CD14-positive monocyte (primary cell): Measurements from ENCODE around the gene KRTAP4-7. TPM values are rescaled to one million over a fixed set of nuclear protein-coding genes. Genes with fewer than 3 reads are reported as not detected.

Experiments
- DNase-seq, 3 donors: peaks; one replicate each; pipeline ENCODE4 v3.0.0-alpha.2; 2011 to 2022
- H2AFZ ChIP-seq: 2 replicates; pipeline ENCODE4 v1.6.0; 2012; ENCODE audit warnings: mild to moderate bottlenecking, low read depth, low read length, inconsistent platforms; ENCODE audit not compliant: insufficient read depth, poor library complexity, severe bottlenecking
- H3K27ac ChIP-seq, 2 donors: 1 replicate in 1 of 2; 2 replicates in 1 of 2; pipeline ENCODE4 v1.5.1; 2012 to 2013; ENCODE audit warnings: low read length in 2 of 2, control low read depth in 1 of 2, inconsistent platforms in 1 of 2, low read depth in 1 of 2, mild to moderate bottlenecking in 1 of 2
- H3K27me3 ChIP-seq, 2 donors: one replicate each; pipeline versions ENCODE4 v1.6.0 to v1.6.1; 2011 to 2013; ENCODE audit warnings: low read length in 2 of 2; ENCODE audit not compliant: control insufficient read depth in 2 of 2, insufficient read depth in 2 of 2
- H3K36me3 ChIP-seq, 2 donors: replicated peaks in 1 of 2; 1 replicate in 1 of 2; 2 replicates in 1 of 2; pipeline versions ENCODE4 v1.5.1 to v1.6.1; 2012 to 2013; ENCODE audit warnings: low read length in 2 of 2, control low read depth in 1 of 2, inconsistent platforms in 1 of 2, mild to moderate bottlenecking in 1 of 2; ENCODE audit not compliant: insufficient read depth in 2 of 2, control insufficient read depth in 1 of 2
- H3K4me1 ChIP-seq, 2 donors: 1 replicate in 1 of 2; 2 replicates in 1 of 2; pipeline versions ENCODE4 v1.5.1 to v1.6.1; 2012 to 2013; ENCODE audit warnings: low read length in 2 of 2, control low read depth in 1 of 2, inconsistent platforms in 1 of 2, mild to moderate bottlenecking in 1 of 2, moderate library complexity in 1 of 2; ENCODE audit not compliant: insufficient read depth in 2 of 2, control insufficient read depth in 1 of 2
- H3K4me2 ChIP-seq: replicated peaks from 2 replicates; pipeline ENCODE3; 2012; ENCODE audit warnings: low read length, moderate library complexity, mild to moderate bottlenecking; ENCODE audit not compliant: poor library complexity, severe bottlenecking; ENCODE audit errors: extremely low read depth
- H3K4me3 ChIP-seq, 3 experiments: fragments of 200-600 bp in 1 of 3; sonication (generic) in 1 of 3; replicated peaks in 1 of 3; 1 replicate in 2 of 3; 2 replicates in 1 of 3; pipeline ENCODE4 v1.5.1; 2011 to 2013; ENCODE audit warnings: low read length in 3 of 3, mild to moderate bottlenecking in 3 of 3, control low read depth in 2 of 3, low read depth in 2 of 3, inconsistent platforms in 1 of 3, moderate library complexity in 1 of 3
- H3K79me2 ChIP-seq: 2 replicates; pipeline ENCODE4 v1.6.0; 2012; ENCODE audit warnings: mild to moderate bottlenecking, control low read depth, inconsistent platforms, low read length, moderate library complexity; ENCODE audit not compliant: insufficient read depth
- H3K9ac ChIP-seq: 2 replicates; pipeline ENCODE4 v1.6.0; 2017; ENCODE audit warnings: low read length, mild to moderate bottlenecking; ENCODE audit not compliant: insufficient read depth, poor library complexity, severe bottlenecking
- H3K9me3 ChIP-seq, 2 donors: replicated peaks in 1 of 2; 1 replicate in 1 of 2; 2 replicates in 1 of 2; pipeline versions ENCODE4 v1.5.1 to v1.6.1; 2012 to 2013; ENCODE audit warnings: low read length in 2 of 2, control low read depth in 1 of 2; ENCODE audit not compliant: control insufficient read depth in 1 of 2, insufficient read depth in 1 of 2
- H4K20me1 ChIP-seq: 2 replicates; pipeline ENCODE4 v1.6.0; 2012; ENCODE audit warnings: mild to moderate bottlenecking, low read length, control low read depth, moderate library complexity; ENCODE audit not compliant: insufficient read depth
- H3K27ac Mint-ChIP-seq, 7 donors: one replicate each; pipeline ENCODE4 v1.8.0; 2020; ENCODE audit warnings: mild to moderate bottlenecking in 7 of 7, mixed read lengths in 7 of 7, moderate library complexity in 6 of 7, inconsistent platforms in 2 of 7
- H3K27me3 Mint-ChIP-seq, 3 donors: one replicate each; pipeline ENCODE4 v1.8.0; 2021 to 2022; ENCODE audit warnings: low read depth in 3 of 3, mild to moderate bottlenecking in 3 of 3, mixed read lengths in 3 of 3, moderate library complexity in 3 of 3, inconsistent platforms in 1 of 3
- H3K36me3 Mint-ChIP-seq, 2 donors: one replicate each; pipeline ENCODE4 v1.8.0; 2020; ENCODE audit warnings: mixed read lengths in 2 of 2, inconsistent platforms in 1 of 2, mild to moderate bottlenecking in 1 of 2
- H3K4me1 Mint-ChIP-seq: one replicate; pipeline ENCODE4 v1.8.0; 2020; ENCODE audit warnings: mild to moderate bottlenecking, mixed read lengths
- H3K4me3 Mint-ChIP-seq, 2 donors: one replicate each; pipeline ENCODE4 v1.8.0; 2020; ENCODE audit warnings: mild to moderate bottlenecking in 2 of 2, mixed read lengths in 2 of 2, moderate library complexity in 1 of 2
- H3K9me3 Mint-ChIP-seq, 7 donors: one replicate each; pipeline ENCODE4 v1.8.0; 2020 to 2022; ENCODE audit warnings: mixed read lengths in 7 of 7, mild to moderate bottlenecking in 6 of 7, moderate library complexity in 6 of 7, inconsistent platforms in 2 of 7
- WGBS: methylation state at CpG from one replicate; pipeline ENCODE4 v1.1.5; 2013; ENCODE audit warnings: missing lambda C conversion rate; ENCODE audit not compliant: insufficient coverage; 5-methylcytosine and 5-hydroxymethylcytosine counted together
- intact Hi-C, 2 donors: fragments of 100-400 bp; cut with micrococcal nuclease; formaldehyde crosslinking; loops; one replicate each; pipeline versions ENCODE4 v1.15.0 to v1.15.1; 2023
- polyA plus RNA-seq, 3 donors: library from polyadenylated mRNA; depleted of rRNA in 1 of 3; unstranded in 2 of 3; stranded (reverse) in 1 of 3; fragments of 300-500 nt in 2 of 3; fragments of >200 nt in 1 of 3; fragmentation: Illumina TruSeq in 2 of 3; gene quantifications; 1 replicate in 2 of 3; 2 replicates in 1 of 3; pipeline ENCODE4 v1.2.3, GENCODE V29; 2012 to 2021
- TF ChIP-seq, protein P1 (sequence below): fragments of 200-600 bp; IDR thresholded peaks from one replicate; pipeline ENCODE4 v1.8.0; 2022; ENCODE audit warnings: antibody characterized with exemption, mild to moderate bottlenecking

The KRTAP4-7 gene
- polyA plus RNA-seq, 3 donors, result not detected

GRCh38 chr17:41048441-41048840, 35.5 kb upstream of the KRTAP4-7 start:
- no peak overlapping the region for H2AFZ ChIP-seq
- H3K9me3 Mint-ChIP-seq, result peaks cover 0 to 7% (median under 1%) of the 10 kb centered on the region in 7 donors

DNA sequence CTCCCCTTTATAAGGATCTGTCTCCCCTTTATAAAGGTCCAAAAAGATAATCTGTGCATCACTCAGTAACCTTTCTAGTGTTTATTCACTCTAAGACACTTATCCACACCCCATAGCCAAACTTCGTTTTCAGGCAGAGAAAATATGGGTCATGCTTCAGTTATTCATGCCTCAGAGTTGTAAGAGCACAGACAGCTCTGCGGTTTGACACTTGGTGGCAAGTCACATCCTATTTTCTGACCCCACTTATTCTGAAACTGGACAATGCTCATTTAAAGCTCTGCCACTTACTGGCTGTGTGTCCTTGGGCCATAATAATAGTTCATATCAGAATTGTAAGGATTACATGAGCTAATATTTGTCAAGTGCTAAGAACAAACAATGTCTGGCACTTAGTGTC, 34.8 kb upstream of the KRTAP4-7 start:
- Histone ChIP-seq H2AFZ (no peak overlapping the region), H3K9me3 (no peaks in the 10 kb centered on the region)
- DNase-seq, result no peak

More at GRCh38 chr17:41048441-41048840, 35.5 kb upstream of the KRTAP4-7 start:
- Mint-ChIP-seq H3K27me3 (peaks cover 14 to 36% (median 22%) of the 10 kb centered on the region in 3 donors), H3K36me3 (no peaks in the 10 kb centered on the region), H3K27ac (no peak overlapping the region), H3K4me1 (no peaks in the 10 kb centered on the region), H3K4me3 (peak overlapping the region in 1 of 2 donors; percentile 7)
- DNase-seq, result no peak
- Histone ChIP-seq H3K27ac (no peak overlapping the region), H3K9ac (no peak overlapping the region), H3K79me2 (no peaks in the 10 kb centered on the region), H3K4me2 (no peak overlapping the region), H3K27me3 (peaks cover 6 to 10% of the 10 kb centered on the region in 2 donors), H4K20me1 (no peaks in the 10 kb centered on the region), H3K4me1 (no peaks in the 10 kb centered on the region), H3K9me3 (no peaks in the 10 kb centered on the region), H3K4me3 (no peak overlapping the region), H3K36me3 (no peaks in the 10 kb centered on the region)
- WGBS, result 80% methylated on average over 1 of the region's 7 CpGs
- TF ChIP-seq, protein P1, sequence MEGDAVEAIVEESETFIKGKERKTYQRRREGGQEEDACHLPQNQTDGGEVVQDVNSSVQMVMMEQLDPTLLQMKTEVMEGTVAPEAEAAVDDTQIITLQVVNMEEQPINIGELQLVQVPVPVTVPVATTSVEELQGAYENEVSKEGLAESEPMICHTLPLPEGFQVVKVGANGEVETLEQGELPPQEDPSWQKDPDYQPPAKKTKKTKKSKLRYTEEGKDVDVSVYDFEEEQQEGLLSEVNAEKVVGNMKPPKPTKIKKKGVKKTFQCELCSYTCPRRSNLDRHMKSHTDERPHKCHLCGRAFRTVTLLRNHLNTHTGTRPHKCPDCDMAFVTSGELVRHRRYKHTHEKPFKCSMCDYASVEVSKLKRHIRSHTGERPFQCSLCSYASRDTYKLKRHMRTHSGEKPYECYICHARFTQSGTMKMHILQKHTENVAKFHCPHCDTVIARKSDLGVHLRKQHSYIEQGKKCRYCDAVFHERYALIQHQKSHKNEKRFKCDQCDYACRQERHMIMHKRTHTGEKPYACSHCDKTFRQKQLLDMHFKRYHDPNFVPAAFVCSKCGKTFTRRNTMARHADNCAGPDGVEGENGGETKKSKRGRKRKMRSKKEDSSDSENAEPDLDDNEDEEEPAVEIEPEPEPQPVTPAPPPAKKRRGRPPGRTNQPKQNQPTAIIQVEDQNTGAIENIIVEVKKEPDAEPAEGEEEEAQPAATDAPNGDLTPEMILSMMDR, result no peak
- intact Hi-C loops, result no loop called here

More for the DNA sequence above, 34.8 kb upstream of the KRTAP4-7 start:
- peaks cover 14 to 36% (median 20%) of the 10 kb centered on the region in 3 donors for H3K27me3 Mint-ChIP-seq
- Histone ChIP-seq H3K4me3 (no peak overlapping the region), H4K20me1 (no peaks in the 10 kb centered on the region), H3K27ac (no peak overlapping the region), H3K4me2 (no peak overlapping the region), H3K4me1 (no peaks in the 10 kb centered on the region), H3K27me3 (peaks cover 6 to 10% of the 10 kb centered on the region in 2 donors), H3K9ac (no peak overlapping the region), H3K79me2 (no peaks in the 10 kb centered on the region), H3K36me3 (no peaks in the 10 kb centered on the region)
- no peak overlapping the region for H3K4me3 Mint-ChIP-seq
- TF ChIP-seq, protein P1, result no peak
- H3K27ac Mint-ChIP-seq, result no peak overlapping the region
- intact Hi-C loops, result no loop called here
- 20% methylated on average over 1 of the region's 2 CpGs for WGBS
- H3K9me3 Mint-ChIP-seq, result peaks cover 0 to 4% (median 0%) of the 10 kb centered on the region in 7 donors
- H3K36me3 Mint-ChIP-seq, result no peaks in the 10 kb centered on the region
- H3K4me1 Mint-ChIP-seq, result no peaks in the 10 kb centered on the region
